Measurements from ENCODE around the gene ZCRB1.

The ZCRB1 gene

DNA sequence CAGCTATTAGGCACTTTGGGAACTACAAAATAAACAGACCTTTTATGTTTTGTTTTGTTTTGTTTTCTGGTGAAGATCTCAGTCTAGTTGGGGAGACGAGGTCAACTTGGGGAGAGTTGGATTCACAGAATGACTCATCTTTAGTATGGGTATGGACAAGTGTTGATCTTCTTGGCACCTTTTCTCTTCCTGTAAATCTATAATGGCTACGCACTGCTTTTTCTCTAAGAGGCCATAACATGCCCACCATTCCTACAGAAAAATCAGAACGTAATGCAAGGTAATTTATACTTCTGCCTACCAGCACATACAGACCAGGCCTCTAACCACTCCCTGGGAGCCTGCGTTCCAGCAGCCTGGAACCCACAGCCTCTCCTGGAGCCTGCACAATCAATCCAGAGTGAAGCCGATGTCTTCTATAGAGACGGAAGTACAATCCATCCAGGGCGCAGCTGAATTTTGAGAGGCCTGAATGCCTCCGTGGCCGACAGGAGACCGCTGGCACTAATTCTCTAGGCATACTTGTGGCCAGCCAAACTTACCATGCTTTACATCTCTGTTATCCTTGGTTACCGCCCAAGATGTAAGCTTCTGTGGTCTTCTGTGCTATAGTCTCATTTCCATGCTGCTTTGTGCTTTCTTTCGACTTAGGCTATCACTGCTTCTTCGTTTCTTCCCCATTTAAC, 790 bp upstream of the ZCRB1 start:
- peak in 1 of 2 donors; percentile 42 for DNase-seq

DNA sequence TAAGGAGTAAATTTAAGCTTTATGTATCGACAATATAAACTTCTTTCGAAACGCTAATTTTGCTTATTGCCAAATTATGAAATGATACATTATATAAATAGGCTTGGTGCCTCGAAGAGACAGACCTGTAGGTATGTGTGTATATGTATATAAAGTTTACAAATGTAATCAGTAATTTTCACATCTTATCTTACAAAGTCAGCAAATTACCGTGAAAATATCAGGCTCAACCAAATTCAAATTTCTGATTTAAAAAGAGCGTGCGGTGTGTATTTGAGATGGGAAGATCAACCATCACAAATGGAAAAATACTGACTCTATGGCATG, 605 bp downstream of the ZCRB1 start:
- DNase-seq: no peak

DNA sequence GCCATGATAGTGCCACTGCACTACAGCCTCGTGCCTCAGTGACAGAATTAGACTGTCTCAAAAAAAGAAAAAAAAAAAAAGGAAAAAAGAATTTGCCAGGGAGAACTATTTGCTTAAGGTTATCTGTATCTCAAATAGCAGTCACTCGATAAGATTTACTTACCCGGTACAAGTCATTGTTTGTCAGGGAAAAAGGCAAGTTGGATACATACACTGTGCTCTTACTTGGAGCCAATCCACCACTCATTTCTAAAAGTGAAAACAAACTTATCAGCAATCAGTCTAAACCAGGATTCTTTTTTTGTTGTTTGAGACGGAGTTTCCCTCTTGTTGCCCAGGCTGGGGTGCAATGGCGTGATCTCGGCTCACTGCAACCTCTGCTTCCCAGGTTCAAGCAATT, 2.0 kb downstream of the ZCRB1 start:
- DNase-seq: no peak

DNA sequence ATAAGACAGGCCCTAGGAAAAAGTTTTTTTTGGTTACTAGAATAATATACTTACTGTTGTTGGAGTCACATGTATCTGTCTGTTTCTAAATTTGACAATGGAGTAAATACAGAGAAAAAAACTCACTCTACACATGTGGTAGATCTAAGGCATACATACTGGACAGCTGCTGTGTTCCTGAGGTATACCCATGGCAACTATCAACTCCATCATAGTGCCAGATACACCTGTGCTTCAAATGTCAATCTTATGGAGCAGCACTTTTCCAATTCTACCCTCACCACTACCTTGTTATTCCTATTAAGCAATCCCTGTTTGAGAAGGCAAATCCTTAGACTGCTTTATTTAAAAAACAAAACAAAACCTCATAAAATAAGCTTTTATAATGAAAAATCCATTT, 3.3 kb downstream of the ZCRB1 start:
- no peak for DNase-seq

DNA sequence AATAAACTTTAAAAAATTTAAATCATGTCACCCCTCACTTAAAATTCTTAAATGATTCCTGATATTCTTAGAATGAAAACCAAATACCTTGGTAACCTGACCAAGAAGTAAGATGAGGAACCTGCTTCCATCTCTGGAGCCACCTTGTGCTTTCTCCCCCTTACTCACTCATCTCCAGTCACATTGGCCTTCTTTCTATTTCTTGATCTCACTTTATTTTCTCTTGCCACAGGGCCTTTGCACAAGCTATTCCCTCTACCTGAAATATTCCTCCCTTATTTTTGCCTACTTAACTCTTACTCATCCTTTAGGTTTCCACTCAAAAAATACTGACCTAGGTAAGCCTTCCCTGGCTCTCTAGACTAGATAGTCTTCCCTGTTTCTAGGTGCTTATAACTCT, 5.1 kb downstream of the ZCRB1 start:
- no peak for DNase-seq

DNA sequence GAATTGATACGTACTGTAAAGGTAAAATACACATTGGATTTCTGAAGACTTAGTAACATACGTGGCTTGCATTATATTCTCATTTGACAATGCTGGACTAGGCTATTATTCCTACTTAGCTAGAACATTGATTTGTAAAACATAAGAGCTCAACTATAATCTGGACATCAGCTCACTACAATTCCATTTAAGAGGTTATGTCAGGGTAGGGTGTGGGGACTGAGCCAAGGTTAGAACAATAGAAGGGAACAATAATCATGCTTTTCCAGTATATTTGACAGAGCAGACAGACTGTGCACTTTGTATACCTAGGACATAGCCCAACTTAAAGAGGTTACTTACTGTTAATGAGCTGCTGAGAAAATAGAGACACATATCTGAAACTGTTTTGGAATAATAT, 10.8 kb downstream of the ZCRB1 start:
- DNase-seq: no peak

DNA sequence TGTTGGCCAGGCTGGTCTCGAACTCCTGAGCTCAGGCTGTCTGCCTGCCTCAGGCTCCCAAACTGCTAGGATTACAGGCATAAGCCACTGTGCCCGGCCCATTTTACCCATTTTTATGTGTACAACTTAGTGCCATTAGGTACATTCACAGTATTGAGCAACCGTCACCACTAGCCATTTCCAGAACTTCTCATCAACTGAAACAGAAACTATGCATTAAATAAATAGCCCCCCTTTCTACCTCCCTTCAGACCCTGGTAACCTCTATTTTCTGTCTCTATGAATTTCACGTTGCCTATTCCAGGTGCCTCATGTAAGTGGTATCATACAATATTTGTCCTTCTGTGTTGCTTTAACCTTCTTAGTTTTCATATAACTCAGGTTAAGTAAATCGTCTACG, 15.9 kb downstream of the ZCRB1 start:
- no peak for DNase-seq

DNA sequence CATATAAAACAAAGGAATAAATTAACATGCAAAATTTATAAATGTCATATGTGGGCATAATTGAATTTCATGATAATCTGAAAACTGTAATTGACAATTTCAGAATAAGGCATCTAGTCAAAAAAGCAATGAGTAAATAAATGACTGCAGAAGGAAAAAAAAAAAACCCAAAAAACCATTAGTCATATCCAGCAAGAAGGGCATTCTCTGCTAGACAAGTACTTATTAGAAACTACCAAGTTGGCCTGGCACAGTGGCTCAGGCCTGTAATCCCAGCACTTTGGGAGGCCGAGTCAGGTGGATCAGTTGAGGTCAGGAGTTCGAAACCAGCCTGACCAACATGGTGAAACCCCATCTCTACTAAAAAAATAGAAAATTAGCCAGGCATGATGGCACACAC, 17.5 kb downstream of the ZCRB1 start:
- DNase-seq: no peak

DNA sequence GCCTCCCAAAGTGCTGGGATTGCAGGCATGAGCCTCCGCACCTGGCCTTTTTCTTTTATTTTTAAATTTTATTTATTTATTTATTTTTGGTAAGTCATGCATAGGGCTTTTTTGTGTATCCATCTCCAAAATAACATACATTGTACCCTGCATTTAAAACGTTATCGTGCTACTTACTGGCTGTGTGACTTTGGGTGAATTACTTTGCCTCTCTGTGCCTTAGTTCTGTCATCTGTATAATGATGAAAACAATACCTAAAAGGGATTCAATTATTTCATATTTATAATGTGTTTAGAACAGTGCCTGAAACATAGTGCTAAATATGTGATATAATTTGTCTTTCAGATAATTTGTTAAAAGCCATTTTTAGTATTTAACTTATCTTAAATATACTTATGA, 19.6 kb downstream of the ZCRB1 start:
- DNase-seq: no peak

DNA sequence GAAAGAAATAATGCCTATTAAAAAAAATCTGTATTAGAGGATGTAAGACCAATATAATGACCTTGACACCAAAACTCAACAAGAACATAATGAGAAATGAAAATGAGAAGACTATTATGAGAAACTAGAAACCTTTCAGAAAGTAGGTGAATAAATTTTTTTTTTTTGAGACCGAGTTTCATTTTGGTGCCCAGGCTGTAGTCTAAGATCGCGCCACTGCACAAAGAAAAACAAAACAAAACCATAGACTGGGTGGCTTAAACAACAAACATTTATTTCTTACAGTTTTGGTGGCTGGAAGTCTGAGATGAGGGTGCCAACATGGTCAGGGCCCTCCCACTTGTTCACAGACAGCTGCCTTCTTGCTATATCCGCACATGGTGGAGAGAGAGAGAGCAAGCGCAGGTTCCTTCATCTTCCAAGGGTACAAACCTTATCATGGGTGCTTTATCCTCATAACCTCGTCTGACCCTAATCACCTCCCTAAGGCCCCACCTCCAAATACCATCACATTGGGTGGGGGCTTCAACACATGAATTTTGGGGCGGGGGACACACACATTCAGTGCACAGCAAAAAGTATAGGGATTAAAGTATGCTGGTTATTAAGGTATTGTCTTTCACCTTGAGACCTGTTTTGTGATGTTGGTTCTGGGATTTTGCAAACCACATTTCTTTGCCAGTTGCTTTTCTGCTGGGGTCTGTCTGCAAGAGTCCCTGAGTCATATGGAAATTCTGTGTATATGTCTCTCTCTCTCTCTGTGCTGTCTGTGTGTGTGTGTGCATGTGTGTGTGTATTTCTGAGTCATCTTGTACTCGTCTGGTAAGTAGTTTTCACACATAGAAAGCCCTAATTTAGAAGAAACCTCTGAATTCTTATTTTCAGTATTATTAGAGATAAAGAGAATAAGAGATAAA, 26.2 kb downstream of the ZCRB1 start:
- peak in 1 of 2 donors; percentile 32 for DNase-seq

DNA sequence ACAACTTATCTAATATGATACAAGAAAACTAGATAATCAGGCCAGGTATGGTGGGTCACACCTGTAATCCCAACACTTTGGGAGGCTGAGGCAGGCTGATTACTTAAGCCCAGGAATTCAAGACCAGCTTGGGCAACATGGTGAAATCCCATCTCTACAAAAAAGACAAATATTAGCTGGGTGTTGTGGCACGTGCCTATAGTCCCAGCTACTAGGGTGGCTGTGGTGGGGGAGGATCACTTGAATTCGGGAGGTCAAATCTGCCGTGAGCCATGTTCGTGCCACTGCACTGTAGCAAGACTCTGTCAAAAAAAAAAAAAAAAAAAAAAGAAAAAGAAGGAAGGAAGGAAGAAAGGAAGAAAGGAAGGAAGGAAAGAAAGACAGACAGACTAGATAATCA, 27.0 kb downstream of the ZCRB1 start:
- no peak for DNase-seq

DNA sequence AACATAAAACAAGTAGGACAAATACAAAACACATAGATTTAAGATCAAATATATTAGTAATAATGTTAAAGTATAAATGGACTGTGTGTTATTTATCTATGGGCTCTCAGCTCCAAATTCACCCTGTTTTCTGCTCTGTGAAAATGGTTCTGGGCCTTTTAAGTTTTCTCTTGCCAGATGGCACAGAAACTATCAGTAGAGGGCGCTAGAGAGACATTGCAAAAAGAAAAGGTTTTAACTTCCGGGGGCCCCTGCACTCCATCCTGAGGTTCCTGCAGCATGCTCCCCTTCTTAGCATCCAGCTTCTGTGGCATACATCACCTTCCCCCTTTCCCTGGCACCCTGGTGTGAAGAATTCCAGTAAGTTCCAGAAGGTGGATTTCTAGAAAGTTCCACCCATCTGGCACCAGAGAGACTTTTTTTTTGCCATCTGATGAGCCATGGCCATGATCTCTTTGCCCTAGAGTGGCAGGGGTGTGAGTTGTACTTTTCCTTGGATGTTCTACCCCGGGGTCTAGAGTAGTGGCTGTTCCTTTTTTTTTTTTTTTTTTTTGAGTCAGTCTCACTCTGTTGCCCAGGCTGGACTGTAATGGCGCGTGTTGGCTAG, 29.3 kb downstream of the ZCRB1 start:
- DNase-seq: peak in 1 of 2 donors; percentile 17

DNA sequence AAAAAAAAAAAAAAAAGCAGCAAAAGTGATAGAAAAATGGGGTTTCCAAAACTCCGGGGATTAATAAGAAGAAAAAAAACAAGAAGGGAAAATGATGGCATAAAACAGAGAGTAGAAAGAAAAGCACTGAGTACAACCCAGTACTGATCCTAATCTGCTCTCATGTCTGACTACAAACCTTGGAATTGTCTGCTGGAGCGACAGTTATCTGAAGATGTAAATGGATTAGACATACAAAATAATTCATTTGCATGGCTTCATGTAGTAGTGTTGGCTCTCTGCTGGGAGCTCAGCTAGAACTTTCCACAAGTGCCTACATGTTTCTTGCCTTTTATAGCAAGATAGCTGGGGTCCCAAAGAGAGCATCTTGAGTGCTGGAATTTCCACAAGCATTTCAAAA, 34.2 kb downstream of the ZCRB1 start:
- no peak for DNase-seq

DNA sequence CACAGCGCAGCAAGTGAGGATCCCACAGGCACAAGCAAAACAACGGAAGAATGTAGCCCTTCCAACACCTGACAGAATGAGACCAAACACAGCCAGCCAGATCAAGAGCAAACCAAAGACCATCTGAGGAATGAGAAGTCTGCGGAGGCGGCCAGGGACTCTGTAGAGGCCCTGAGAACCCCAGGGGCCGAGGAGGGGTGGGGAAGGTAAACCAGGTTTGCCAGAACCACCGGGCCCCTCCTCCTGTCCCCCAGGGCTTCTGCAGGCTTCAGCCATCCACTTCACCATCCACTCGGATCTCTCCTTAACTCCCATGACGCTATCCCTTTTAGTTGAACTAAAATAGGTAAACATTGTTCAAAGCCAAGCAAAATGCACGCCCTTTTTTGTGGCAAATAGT, 37.4 kb downstream of the ZCRB1 start:
- no peak for DNase-seq

DNA sequence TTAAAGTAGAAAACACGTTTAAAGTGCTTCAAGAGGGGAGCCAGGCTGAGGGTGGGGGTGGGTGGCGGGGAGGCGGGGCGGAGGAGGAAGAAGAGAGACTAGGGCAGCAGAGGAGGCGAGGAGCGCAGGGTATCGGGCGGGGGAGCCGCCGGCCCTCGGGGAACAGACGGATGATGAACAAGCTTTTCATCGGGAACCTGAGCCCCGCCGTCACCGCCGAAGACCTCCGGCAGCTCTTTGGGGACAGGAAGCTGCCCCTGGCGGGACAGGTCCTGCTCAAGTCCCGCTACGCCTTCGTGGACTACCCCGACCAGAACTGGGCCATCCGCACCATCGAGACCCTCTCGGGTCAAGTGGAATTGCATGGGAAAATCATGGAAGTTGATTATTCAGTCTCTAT, 39.2 kb downstream of the ZCRB1 start:
- no peak for DNase-seq

DNA sequence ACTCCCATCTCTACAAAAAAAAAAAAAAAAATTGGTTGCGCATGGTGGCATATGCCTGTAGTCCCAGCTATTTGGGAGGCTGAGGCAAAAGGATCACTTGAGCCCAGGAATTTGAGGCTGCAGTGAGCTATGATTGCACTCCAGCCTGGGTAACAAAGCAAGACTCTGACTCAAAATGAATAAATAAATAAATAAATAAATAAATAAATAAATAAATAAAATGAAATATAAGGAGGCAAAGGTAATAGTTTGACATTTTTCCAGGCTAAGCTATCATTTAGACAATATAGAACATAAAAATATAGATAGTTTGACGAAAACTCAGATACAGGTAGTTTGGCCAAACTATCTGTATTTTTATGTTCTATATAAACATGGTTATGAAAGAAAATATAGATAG, 40.5 kb downstream of the ZCRB1 start:
- no peak for DNase-seq

DNA sequence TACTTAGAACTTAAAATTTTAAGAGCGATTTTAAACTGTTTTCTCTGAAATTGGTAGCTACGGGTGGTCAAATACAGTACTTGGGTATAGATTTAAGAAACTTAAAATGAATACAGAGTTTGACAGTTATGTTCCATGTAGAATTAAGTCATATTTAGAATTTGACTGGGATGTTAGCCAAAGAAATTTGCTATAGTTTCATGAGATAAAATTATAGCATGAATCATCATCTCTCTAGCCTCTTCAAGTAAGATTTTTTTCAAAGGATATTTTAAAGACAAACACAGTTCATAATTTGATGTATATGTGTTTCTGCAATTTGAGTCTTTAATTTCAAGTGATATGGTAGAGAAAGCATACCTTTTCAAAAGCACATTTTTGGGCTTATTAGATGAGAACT, 41.0 kb downstream of the ZCRB1 start:
- no peak for DNase-seq

DNA sequence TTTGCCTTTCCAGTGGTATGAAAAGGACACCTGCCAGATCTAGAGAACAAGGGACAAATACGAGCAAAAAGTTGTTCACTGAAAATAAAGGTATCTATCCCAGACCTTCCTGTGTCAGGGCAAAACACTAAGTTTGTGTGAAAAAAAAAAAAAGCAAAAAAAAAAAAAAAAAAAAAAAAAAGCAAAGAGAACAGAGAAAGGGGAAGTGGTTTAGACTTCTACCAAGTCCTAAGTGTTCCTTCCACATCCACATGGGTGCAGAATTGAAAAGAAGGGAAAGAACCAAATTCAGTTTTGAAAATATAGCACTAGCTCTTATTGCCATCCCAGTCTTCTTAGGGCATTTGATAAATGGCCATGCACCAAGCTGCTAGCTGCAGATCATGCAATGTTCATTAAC, 41.7 kb downstream of the ZCRB1 start:
- DNase-seq: no peak

DNA sequence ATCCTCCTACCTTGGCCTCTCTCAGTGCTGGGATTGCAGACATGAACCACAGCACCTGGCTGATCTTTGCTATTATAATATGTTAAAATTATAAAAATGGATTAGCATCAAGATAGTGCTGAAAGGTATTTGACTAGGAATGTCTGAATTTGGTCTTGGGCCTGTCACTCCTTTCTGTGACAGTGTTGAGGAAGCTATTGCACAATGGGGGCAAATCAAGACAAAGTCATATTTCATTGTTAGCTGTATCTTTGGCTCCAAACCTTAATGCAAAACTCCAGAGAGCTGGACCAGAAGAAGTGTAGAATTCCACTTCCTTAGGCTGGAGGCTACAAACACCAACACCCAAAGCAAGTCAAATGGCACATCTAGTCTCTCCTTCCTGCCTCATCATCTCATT, 42.2 kb downstream of the ZCRB1 start:
- no peak for DNase-seq

DNA sequence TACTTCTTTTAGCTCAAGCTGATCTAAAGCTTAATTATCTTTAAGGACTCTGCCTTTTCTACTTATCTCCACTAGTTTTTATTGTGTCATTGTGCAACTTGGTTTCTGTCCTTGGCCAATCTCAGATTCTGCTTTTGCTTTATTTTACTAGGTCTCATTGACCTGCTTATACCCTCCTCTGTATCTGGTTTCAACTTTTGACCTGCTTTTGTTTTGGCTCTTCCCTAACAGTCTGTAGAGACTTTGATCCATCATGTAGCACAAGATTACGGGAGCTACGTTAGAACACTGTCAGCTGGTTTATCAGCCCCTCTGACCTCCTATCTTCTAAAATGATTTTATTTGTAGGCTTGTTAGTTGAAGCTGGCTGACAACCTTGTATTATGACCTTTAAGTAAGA, 43.6 kb downstream of the ZCRB1 start:
- DNase-seq: no peak

DNA sequence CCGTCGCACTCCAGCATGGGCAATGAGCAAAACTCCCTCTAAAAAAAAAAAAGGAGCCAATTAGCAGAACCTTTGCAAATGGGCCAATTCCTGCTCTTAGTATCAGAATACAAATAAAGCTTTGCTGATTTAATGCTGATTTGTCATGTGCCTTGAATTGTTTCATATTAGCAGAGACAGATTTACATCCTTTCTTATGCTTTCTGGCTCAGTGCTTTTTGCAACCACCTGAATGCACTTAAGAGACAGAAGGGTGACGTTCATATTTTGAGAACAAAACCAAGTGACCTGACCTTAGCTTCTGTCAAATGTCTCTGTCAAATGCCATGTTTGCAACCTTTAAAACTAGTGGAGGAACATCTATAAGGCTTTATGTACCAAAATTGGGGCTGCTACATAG, 44.0 kb downstream of the ZCRB1 start:
- DNase-seq: no peak

DNA sequence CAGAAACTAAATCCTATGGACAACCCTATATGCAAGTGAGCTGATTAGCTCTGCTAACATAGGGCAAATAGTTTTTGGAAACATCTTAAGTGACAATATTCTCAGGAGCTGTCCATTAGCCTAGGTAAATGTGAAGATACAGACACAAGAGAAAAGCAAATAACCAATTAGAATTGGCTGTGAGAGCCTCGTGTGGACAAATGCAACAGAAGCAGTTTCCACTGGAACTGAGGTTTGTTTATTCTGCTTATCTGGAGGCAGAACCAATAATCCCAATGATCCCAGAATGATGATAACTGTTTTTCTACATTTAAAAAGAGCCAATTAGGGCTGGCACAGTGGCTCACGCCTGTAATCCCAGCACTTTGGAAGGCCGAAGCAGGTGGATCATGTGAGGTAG, 44.6 kb downstream of the ZCRB1 start:
- no peak for DNase-seq

DNA sequence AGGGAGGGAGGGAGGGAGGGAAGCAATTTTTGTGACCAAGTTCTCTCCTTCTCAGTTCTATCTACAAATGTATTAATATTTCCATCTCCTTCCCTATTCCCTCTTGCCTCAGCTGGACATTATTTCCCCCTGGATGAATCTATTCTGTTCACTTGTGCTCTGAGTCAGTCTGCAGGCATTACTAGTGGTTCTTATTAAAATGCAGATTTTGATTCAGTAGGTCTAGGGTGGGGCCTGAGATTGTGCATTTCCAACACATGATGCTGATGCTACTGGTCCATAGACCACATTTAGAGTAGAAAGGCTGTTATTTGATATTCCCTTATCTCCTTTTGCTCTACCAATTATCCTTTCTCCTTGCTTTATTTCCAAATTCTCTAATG, 47.8 kb downstream of the ZCRB1 start:
- DNase-seq: no peak

DNA sequence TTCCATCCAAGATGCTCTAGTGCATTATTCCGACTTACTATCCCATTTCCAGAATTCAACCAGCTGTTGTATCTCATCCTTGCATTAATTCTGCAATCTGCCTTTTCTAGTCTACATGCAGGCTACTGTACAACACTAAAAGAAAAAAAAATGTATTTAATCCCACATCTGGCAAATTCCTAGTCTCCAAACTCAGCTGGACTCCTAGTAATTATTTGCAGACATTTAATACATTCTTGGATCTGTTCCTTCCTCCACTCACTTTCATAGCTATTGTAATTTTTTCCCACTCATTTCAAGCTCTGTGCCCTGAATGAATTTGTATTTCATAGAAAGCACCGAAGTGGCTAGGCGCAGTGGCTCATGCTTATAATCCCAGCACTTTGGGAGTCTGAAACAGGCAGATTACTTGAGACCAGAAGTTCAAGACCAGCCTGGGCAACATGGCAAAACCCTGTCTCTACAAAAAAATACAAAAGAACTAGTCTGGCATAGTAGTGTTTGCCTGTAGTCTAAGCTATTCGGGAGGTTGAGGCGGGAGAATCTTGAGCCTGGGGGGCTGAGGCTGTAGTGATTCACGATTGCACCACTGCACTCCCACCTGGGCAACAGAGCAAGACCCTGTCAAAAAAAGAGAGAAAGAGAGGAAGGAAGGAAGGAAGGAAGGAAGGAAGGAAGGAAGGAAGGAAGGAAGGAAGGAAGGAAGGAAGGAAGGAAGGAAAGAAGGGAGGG, 48.3 kb downstream of the ZCRB1 start:
- no peak for DNase-seq

Data from CD4-positive, alpha-beta T cell treated with Interleukin-4 for 1 hour (primary cell).